ENCODE data around the gene SPACA7.

The SPACA7 gene

GRCh38 chr13:112350300-112350699 is 25.9 kb upstream of the SPACA7 start:
- Mint-ChIP-seq H3K27me3 (ENCODE audit: low read depth, poor library complexity) (peaks cover 74% of the 10 kb centered on the region), H3K9me3 (no peaks in the 10 kb centered on the region), H3K4me1 (peaks cover 26% of the 10 kb centered on the region), H3K27ac (no peak overlapping the region), H3K36me3 (ENCODE audit: low read depth) (no peaks in the 10 kb centered on the region), H3K4me3 (no peak overlapping the region)
- TF ChIP-seq, protein P1, sequence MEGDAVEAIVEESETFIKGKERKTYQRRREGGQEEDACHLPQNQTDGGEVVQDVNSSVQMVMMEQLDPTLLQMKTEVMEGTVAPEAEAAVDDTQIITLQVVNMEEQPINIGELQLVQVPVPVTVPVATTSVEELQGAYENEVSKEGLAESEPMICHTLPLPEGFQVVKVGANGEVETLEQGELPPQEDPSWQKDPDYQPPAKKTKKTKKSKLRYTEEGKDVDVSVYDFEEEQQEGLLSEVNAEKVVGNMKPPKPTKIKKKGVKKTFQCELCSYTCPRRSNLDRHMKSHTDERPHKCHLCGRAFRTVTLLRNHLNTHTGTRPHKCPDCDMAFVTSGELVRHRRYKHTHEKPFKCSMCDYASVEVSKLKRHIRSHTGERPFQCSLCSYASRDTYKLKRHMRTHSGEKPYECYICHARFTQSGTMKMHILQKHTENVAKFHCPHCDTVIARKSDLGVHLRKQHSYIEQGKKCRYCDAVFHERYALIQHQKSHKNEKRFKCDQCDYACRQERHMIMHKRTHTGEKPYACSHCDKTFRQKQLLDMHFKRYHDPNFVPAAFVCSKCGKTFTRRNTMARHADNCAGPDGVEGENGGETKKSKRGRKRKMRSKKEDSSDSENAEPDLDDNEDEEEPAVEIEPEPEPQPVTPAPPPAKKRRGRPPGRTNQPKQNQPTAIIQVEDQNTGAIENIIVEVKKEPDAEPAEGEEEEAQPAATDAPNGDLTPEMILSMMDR (IDR thresholded peaks at IDR 0.05) = no peak
- DNase-seq = no peak

DNA sequence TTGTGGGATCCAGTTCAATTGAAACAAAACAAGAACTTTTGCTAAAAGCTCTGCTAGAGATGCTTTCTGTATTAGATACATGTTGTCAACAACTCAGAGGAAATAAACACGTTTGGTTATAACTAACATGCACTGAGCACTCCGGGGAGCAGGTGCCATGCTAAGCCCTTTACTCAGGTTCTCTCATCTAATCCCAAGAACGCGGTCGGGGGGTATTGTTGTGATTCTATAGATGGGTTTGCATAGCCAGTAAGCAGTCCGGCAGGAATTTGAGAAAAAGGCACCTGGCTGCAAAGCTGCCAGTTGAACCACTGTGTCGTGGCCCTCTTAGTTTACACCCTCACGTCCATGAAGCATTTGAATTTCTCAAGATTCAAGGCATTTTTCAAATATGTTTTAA is 24.3 kb upstream of the SPACA7 start:
- no peaks in the 10 kb centered on the region for H3K36me3 Mint-ChIP-seq (ENCODE audit: low read depth)
- peaks cover 66% of the 10 kb centered on the region for H3K27me3 Mint-ChIP-seq (ENCODE audit: low read depth, poor library complexity)
- no peak for DNase-seq
- TF ChIP-seq, protein P1 (IDR thresholded peaks at IDR 0.05) = no peak
- H3K4me1 Mint-ChIP-seq = peaks cover 11% of the 10 kb centered on the region
- no peak overlapping the region for H3K27ac Mint-ChIP-seq
- no peak overlapping the region for H3K4me3 Mint-ChIP-seq
- H3K9me3 Mint-ChIP-seq = no peaks in the 10 kb centered on the region

DNA sequence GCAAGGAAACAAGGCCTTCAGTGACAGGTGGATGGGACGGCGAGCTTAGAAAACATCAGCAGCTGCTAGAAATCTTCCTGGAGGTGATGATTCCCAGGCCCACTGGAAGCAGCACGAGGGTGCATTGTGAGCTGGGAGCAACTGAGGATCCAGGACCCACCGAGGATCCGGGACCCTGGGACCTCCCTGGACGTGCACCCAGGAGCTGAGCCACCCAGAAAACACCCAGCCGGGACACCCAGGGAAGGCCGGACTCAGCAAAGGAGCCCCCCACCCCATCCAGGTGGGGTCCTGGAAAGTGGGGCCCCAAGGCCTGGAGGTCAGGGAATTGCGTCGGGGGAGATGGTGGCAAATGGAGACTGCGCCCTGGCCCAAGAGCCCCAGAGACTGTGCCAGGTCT is 22.3 kb upstream of the SPACA7 start:
- no peak for DNase-seq
- H3K27me3 Mint-ChIP-seq (ENCODE audit: low read depth, poor library complexity) = peaks cover 57% of the 10 kb centered on the region
- H3K4me1 Mint-ChIP-seq = no peaks in the 10 kb centered on the region
- TF ChIP-seq, protein P1 (IDR thresholded peaks at IDR 0.05) = no peak
- H3K9me3 Mint-ChIP-seq = no peaks in the 10 kb centered on the region
- H3K4me3 Mint-ChIP-seq = no peak overlapping the region
- no peaks in the 10 kb centered on the region for H3K36me3 Mint-ChIP-seq (ENCODE audit: low read depth)
- H3K27ac Mint-ChIP-seq = no peak overlapping the region

DNA sequence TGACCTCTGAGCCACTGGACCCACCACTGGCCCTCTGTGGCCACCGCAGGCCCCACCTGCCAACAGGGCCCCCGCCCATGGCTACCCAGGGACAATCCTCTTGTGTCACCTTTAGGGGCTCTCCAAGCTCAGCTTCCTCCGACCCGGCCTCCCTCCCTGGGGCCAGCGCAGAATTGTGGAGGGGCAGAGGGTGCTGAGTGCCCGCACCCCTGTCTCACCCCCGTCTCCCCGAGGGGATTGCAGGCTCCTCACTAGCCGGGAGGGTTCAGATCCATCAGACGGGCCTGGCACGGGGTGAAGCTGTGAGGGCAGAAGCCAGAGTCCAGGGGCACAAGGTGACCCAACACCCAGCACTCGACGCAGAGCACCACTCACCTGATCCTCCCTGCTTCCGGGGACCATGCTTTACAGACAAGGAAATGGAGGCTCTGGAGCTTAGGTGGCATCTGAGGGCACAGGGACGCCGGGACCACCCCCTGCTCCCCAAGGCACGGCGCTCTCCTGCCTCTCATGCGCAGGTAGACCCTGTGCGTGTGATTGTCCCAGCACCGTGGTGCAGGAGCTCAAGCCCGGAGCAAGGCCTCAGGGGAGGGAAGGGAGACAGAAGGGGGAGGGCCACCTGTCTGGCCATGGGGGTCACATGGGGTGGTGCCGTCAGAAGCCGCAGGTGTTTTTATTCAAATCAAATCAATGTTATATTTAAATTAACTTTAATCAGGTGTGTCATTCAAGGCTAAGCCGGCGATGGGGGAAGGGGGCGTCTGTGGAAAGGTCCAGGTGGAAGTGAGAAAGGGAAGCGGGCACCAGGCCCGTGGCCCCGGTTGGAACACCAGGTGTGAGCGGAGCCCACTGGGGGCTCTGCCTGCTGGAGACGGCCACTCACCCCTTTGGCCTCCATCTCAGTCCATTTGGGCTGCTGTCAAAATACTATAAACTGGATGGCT is 21.6 kb upstream of the SPACA7 start:
- no peaks in the 10 kb centered on the region for H3K36me3 Mint-ChIP-seq (ENCODE audit: low read depth)
- no peaks in the 10 kb centered on the region for H3K9me3 Mint-ChIP-seq
- H3K27me3 Mint-ChIP-seq (ENCODE audit: low read depth, poor library complexity) = peaks cover 52% of the 10 kb centered on the region
- H3K4me1 Mint-ChIP-seq = no peaks in the 10 kb centered on the region
- H3K27ac Mint-ChIP-seq = no peak overlapping the region
- H3K4me3 Mint-ChIP-seq = no peak overlapping the region
- TF ChIP-seq, protein P1 (IDR thresholded peaks at IDR 0.05) = no peak
- no peak for DNase-seq

DNA sequence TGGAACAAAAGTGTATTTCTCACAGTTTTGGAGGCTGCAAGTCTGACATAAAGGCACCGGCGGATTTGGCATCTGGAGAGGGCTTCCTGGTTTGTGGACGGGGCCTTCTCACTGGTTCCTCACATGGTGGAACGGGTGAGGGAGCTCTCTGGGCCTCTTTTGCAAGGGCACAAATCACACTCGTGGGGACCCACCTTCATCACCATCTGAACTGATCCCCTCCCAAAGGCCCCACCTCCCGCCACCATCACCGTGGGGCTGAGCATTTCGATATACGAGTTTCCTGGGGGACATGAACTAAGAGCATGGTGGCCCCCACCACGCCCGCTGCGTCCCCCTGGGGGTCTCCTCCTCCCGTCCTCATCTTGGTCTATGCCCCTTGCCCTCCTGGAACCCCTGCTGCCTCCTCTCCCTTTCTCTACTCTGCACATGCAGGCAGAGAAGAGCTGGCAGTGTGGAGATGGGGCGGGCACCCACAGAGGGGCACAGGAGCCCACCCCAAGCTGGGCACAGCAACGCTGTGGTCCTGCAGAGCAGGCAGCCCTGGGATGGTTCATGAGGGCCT is 20.8 kb upstream of the SPACA7 start:
- H3K36me3 Mint-ChIP-seq (ENCODE audit: low read depth) = no peaks in the 10 kb centered on the region
- no peak overlapping the region for H3K4me3 Mint-ChIP-seq
- no peak overlapping the region for H3K27ac Mint-ChIP-seq
- H3K27me3 Mint-ChIP-seq (ENCODE audit: low read depth, poor library complexity) = peaks cover 47% of the 10 kb centered on the region
- DNase-seq = no peak
- TF ChIP-seq, protein P1 (IDR thresholded peaks at IDR 0.05) = no peak
- H3K4me1 Mint-ChIP-seq = no peaks in the 10 kb centered on the region
- no peaks in the 10 kb centered on the region for H3K9me3 Mint-ChIP-seq
